SK-N-MC (cell line): ENCODE measurements around the gene ABCA10.

ENCODE experiments used
- EZH2 ChIP-seq: fragments of 200-600 bp; sonication (generic); IDR thresholded peaks from one replicate; pipeline ENCODE4 v1.6.1; 2017; ENCODE audit warnings: antibody characterized with exemption
- POLR2AphosphoS5 ChIP-seq: IDR thresholded peaks from 2 replicates; pipeline ENCODE4 v1.6.1; 2012; ENCODE audit warnings: mild to moderate bottlenecking, low read depth, low read length, borderline replicate concordance

DNA sequence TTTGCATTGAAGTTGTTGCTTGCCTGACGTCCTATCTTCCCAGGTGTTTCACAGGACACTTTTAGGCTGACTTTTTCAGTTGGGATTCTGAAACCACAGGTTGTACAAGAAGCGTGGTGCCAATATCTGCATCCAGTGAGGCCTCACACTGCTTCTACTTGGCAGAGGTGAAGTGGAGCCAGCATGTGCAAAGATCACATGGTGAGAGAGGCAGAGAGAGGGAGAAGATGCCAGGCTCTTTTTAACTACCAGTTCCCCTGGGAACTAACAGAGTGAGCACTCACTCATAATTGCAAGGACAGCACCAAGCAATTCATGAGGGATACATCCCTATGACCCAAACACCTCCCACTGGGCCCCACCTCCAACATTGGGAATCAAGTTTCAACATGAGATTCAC lies 81.2 kb downstream of the ABCA10 start:
- TF ChIP-seq POLR2AphosphoS5, result no peak
- no peak for TF ChIP-seq EZH2
